Naive thymus-derived CD4-positive, alpha-beta T cell (primary cell): ENCODE measurements around the gene CCDC9B. TPM values are rescaled to one million over a fixed set of nuclear protein-coding genes. Genes with fewer than 3 reads are reported as not detected.

Experiments used
- ATAC-seq: fragments of 150-1000 bp; cut with Tn5 transposase; 2 replicates; pipeline ENCODE4 v1.10.0; 2021; ENCODE audit warnings: mild to moderate bottlenecking, moderate library complexity
- CTCF ChIA-PET: fragments of 350-600 bp; sonication (Branson Sonifier 250); formaldehyde crosslinking; loops from one replicate; lab custom pipeline; 2021; ENCODE audit warnings: antibody characterized with exemption; lab: Charles Lee
- POLR2A ChIA-PET: fragments of 350-600 bp; sonication (Branson Sonifier 250); formaldehyde crosslinking; loops from one replicate; lab custom pipeline; 2021; ENCODE audit warnings: antibody characterized with exemption, inconsistent platforms; lab: Charles Lee
- DNase-seq, 9 donors: peaks; one replicate each; pipeline versions ENCODE4 v3.0.0 to v3.0.0-alpha.2; 2020 to 2022; ENCODE audit warnings: mixed read lengths in 1 of 9
- H3K27ac ChIP-seq: one replicate; pipeline ENCODE4 v1.7.0; 2013; ENCODE audit warnings: mild to moderate bottlenecking, low read depth, low read length, moderate library complexity
- H3K27me3 ChIP-seq, 2 donors: one replicate each; pipeline ENCODE4 v1.7.0; 2013; ENCODE audit warnings: low read length in 2 of 2, mild to moderate bottlenecking in 2 of 2, moderate library complexity in 2 of 2; ENCODE audit not compliant: control insufficient read depth in 2 of 2, insufficient read depth in 2 of 2
- H3K36me3 ChIP-seq, 3 experiments: 1 replicate in 2 of 3; 2 replicates in 1 of 3; pipeline ENCODE4 v1.7.0; 2013; ENCODE audit warnings: low read length in 3 of 3, mild to moderate bottlenecking in 3 of 3, moderate library complexity in 1 of 3; ENCODE audit not compliant: insufficient read depth in 3 of 3, control insufficient read depth in 2 of 3
- H3K4me1 ChIP-seq, 2 donors: one replicate each; pipeline ENCODE4 v1.7.0; 2013; ENCODE audit warnings: low read length in 2 of 2, mild to moderate bottlenecking in 2 of 2, moderate library complexity in 1 of 2; ENCODE audit not compliant: control insufficient read depth in 2 of 2, insufficient read depth in 2 of 2
- H3K4me3 ChIP-seq: 2 replicates; pipeline ENCODE4 v1.7.0; 2013; ENCODE audit warnings: mild to moderate bottlenecking, low read length
- H3K9me3 ChIP-seq, 3 experiments: 1 replicate in 2 of 3; 2 replicates in 1 of 3; pipeline ENCODE4 v1.7.0; 2013; ENCODE audit warnings: low read length in 3 of 3; ENCODE audit not compliant: control insufficient read depth in 2 of 3
- H3K27ac Mint-ChIP-seq, 9 donors: one replicate each; pipeline ENCODE4 v1.8.0; 2020 to 2022; ENCODE audit warnings: mixed read lengths in 9 of 9, mild to moderate bottlenecking in 8 of 9, moderate library complexity in 5 of 9, inconsistent platforms in 2 of 9
- H3K27me3 Mint-ChIP-seq, 5 donors: one replicate each; pipeline ENCODE4 v1.8.0; 2021 to 2022; ENCODE audit warnings: mixed read lengths in 5 of 5, mild to moderate bottlenecking in 1 of 5
- H3K36me3 Mint-ChIP-seq, 5 donors: one replicate each; pipeline ENCODE4 v1.8.0; 2020 to 2022; ENCODE audit warnings: mixed read lengths in 5 of 5, mild to moderate bottlenecking in 3 of 5, inconsistent platforms in 1 of 5
- H3K4me1 Mint-ChIP-seq, 7 donors: one replicate each; pipeline ENCODE4 v1.8.0; 2020 to 2022; ENCODE audit warnings: mixed read lengths in 7 of 7, mild to moderate bottlenecking in 3 of 7, inconsistent platforms in 1 of 7
- H3K4me3 Mint-ChIP-seq, 10 donors: one replicate each; pipeline ENCODE4 v1.8.0; 2020 to 2022; ENCODE audit warnings: mild to moderate bottlenecking in 10 of 10, mixed read lengths in 10 of 10, moderate library complexity in 6 of 10, inconsistent platforms in 2 of 10
- H3K9me3 Mint-ChIP-seq, 11 donors: one replicate each; pipeline ENCODE4 v1.8.0; 2020 to 2022; ENCODE audit warnings: mixed read lengths in 11 of 11, mild to moderate bottlenecking in 4 of 11, inconsistent platforms in 1 of 11, moderate library complexity in 1 of 11
- intact Hi-C, 2 donors: fragments of 100-400 bp; cut with micrococcal nuclease; formaldehyde crosslinking; loops; one replicate each; pipeline ENCODE4 v1.15.1; 2023
- polyA plus RNA-seq, 2 donors: library from polyadenylated mRNA; unstranded; fragments of 300-500 nt; fragmentation: Illumina TruSeq; gene quantifications; one replicate each; pipeline ENCODE4 v1.2.3, GENCODE V29; 2021
- total RNA-seq, 6 experiments: library from RNA in 5 of 6; stranded (reverse) in 5 of 6; gene quantifications; 1 replicate in 5 of 6; 2 replicates in 1 of 6; pipeline ENCODE4 v1.2.3 and lab custom pipeline; 2021 to 2026

CCDC9B gene
- total and polyA plus RNA-seq, 7 experiments from 2014 or later: 0.07 to 2.7 (median 1.4) TPM

DNA sequence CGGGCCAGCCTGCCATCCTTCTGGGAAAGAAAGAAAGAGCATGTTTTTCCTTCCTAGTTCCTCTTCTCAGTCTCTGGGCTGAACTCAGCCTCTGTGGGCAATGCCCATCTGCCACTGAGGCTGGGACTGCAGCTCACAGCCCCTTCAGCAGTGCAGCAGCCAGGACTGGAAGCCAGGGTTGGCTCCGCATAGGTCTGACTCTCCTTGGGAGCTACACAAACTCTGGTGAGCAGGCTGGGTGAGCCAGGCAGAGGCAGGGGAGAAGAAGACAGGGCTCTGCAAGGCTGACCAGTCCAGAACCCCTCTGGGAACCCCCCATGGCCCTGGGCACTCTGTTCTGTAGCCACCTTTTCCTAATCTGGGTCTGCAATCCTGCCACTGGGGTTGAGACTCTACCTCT is 20.9 kb upstream of the CCDC9B start:
- H3K36me3 Mint-ChIP-seq: peaks cover 0 to 11% (median 5%) of the 10 kb centered on the region in 5 donors
- H3K4me1 Mint-ChIP-seq: peaks cover 15 to 32% (median 22%) of the 10 kb centered on the region in 7 donors
- peaks cover 0 to 2% (median 0%) of the 10 kb centered on the region in 11 donors for H3K9me3 Mint-ChIP-seq
- Histone ChIP-seq H3K4me1 (peaks cover 4 to 24% of the 10 kb centered on the region in 2 donors), H3K27me3 (no peaks in the 10 kb centered on the region), H3K36me3 (no peaks in the 10 kb centered on the region), H3K9me3 (no peaks in the 10 kb centered on the region), H3K4me3 (no peak overlapping the region), H3K27ac (no peak overlapping the region)
- DNase-seq (no peak), ATAC-seq (no peak)
- peaks cover 0 to 8% (median 3%) of the 10 kb centered on the region in 5 donors for H3K27me3 Mint-ChIP-seq
- ChIA-PET CTCF (interaction anchor here (1.9 kb wide), 1 partner anchor 8 kb away, joined by 5 read pairs; no protein-coding TSS in a partner anchor), POLR2A (no interaction called here)
- no peak overlapping the region for H3K27ac Mint-ChIP-seq
- intact Hi-C loops: no loop called here
- no peak overlapping the region for H3K4me3 Mint-ChIP-seq

DNA sequence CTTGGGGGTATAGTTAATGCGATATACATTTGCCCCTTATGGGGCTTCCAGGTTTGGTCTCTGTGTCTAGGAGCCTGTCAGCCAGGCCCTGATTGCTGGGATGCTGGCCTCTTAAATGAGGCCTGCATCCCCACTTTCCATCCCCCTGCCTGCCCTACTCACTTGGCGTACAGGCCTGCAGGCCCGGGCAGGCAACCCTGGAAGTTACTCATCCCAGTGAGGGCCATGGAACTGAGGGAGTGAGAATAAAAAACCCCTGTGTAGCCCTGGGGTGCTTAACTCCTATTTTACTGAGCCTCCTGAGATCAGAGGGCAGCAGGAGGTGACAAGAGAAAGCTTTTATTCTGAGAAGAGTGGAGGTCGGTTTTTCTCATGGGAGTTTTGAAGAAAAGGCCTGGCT is 19.3 kb upstream of the CCDC9B start:
- Mint-ChIP-seq H3K4me3 (peak overlapping the region in 1 of 10 donors; percentile 62), H3K9me3 (peaks cover 0 to 2% (median 0%) of the 10 kb centered on the region in 11 donors), H3K27me3 (peaks cover 0 to 19% (median 9%) of the 10 kb centered on the region in 5 donors), H3K36me3 (peaks cover 0 to 11% (median 5%) of the 10 kb centered on the region in 5 donors), H3K4me1 (peaks cover 7 to 19% (median 15%) of the 10 kb centered on the region in 7 donors), H3K27ac (no peak overlapping the region)
- H3K27me3 ChIP-seq: no peaks in the 10 kb centered on the region
- no peaks in the 10 kb centered on the region for H3K9me3 ChIP-seq
- no peak overlapping the region for H3K4me3 ChIP-seq
- H3K27ac ChIP-seq: no peak overlapping the region
- ChIA-PET POLR2A (no interaction called here), CTCF (interaction anchor here (1.4 to 1.9 kb wide), 2 partner anchors 9 to 22 kb away, joined by 3 to 5 read pairs; no protein-coding TSS in a partner anchor)
- peaks cover 0 to 12% of the 10 kb centered on the region in 2 donors for H3K4me1 ChIP-seq
- DNase-seq: no peak
- no peaks in the 10 kb centered on the region for H3K36me3 ChIP-seq
- ATAC-seq: no peak
- intact Hi-C loops: no loop called here

DNA sequence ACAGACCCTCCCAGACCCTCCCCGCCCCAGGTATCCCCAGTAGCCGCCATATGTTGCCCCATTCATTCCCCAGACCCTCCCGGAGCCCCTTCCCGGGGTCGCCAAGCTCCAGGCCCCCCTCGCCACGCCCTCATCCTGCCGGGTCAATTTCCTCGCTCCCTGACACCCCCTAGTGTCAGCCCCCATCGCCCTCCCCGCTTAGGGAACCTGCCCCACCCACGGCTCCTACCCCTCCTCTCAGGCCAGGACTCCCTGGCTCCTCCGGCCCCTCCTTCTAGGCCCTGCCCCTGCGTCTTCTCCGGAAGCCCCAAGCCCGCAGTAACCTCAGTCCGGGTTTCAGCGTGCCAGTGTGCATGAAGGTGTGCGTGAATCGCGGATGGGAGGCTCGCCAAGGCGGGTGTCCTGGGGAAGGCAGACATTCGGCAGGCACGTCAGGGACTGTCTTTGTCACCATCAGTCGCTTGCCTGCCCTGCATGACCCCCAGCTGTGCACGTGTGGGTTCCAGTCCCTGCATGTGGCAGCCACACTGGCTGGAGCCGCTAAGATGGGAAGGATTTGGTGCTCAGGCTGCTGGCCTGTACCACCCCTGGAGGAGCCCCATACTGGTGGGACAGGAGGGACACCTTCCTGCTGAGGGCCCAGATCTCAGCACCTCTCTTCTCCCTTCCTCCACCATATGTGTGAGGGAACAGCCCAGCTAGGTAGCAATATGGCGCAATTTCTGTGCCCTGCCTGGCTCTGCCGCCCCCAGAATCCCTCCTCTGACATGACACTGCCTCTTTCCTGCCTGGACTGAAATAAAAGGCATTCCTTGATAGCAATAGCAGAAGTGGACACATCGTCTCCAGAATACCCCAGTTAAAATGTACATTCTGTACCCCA is 18.0 kb upstream of the CCDC9B start:
- H3K27ac Mint-ChIP-seq: peak overlapping the region in 2 of 9 donors; percentile 38 to 48

DNA sequence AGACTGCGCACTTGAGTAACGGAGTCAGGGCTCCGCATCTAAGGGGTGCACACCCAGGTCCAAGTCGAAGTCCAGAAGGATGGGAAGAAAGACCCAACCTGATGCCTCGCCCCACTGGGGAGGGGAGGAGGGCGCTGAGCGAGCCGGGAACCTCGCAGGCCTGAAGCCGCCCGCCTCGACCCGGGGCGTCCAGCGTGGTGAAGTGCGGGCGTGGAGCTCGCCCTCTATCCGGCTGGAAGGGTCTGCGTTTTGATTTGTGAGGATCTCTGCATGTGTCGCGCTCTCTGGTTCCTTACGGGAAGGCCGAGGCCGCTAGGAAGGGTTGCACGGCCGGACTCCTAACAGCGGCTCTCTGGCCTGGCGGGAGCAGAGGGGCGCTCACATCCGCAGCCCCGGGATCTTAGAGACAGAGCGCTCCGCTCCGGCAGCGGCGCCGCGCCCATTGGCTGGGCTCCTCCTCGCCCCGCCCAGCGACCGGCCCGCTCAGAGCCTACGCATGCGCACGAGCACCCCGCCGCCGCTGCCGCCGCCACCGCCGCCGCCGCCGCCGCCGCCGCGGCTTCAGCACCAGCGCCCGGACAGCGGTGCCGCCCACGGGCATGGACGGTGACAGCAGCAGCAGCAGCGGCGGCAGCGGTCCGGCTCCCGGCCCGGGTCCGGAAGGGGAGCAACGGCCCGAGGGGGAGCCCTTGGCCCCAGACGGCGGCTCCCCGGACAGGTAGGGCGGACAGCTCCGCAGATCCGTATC is 17.2 kb upstream of the CCDC9B start, which contains the start of gene DISP2:
Gene DISP2 (plus strand): TSS at position 497 of the 748 bp plus-strand sequence. CDS start 103 bp downstream, at position 600.
- Mint-ChIP-seq H3K4me1 (peaks cover 7 to 15% (median 13%) of the 10 kb centered on the region in 7 donors), H3K9me3 (peaks cover 0 to 2% (median 0%) of the 10 kb centered on the region in 11 donors), H3K4me3 (peak within 1 kb of the TSS; percentile 75 to 90 (median 83)), H3K36me3 (peaks cover 0 to 11% (median 5%) of the 10 kb centered on the region in 5 donors), H3K27ac (peak within 1 kb of the TSS in 2 of 9 donors; percentile 38 to 48), H3K27me3 (peaks cover 0 to 30% (median 9%) of the 10 kb centered on the region in 5 donors)
- Histone ChIP-seq H3K4me3 (peak within 1 kb of the TSS; percentile 63), H3K9me3 (no peaks in the 10 kb centered on the region), H3K36me3 (no peaks in the 10 kb centered on the region), H3K27me3 (no peaks in the 10 kb centered on the region), H3K4me1 (peaks cover 0 to 12% of the 10 kb centered on the region in 2 donors), H3K27ac (no peak within 1 kb of the TSS)
- peak; percentile 80 to 97 (median 91) for DNase-seq
- ATAC-seq: peak; percentile 94
- ChIA-PET CTCF (no interaction called here), POLR2A (interaction anchor here (1.4 kb wide), 1 partner anchor 10 kb away, joined by 5 read pairs; no protein-coding TSS in a partner anchor)
- intact Hi-C loops: loop anchor here (1.0 to 5.0 kb wide), 9 partner anchors 10 to 207 kb away; partner anchors contain the start of genes KNSTRN (in 2 of the 2), BAHD1 (in 1 of the 2), CCDC32 (in 1 of the 2) and INAFM2 (in 1 of the 2)

More for the DNA sequence above, 18.0 kb upstream of the CCDC9B start:
- Histone ChIP-seq H3K27ac (no peak overlapping the region), H3K36me3 (no peaks in the 10 kb centered on the region), H3K4me3 (peak overlapping the region; percentile 46), H3K4me1 (peaks cover 0 to 12% of the 10 kb centered on the region in 2 donors), H3K9me3 (no peaks in the 10 kb centered on the region), H3K27me3 (no peaks in the 10 kb centered on the region)
- intact Hi-C loops: loop anchor here (1.0 to 5.0 kb wide), 9 partner anchors 10 to 206 kb away; partner anchors contain the start of genes KNSTRN (in 2 of the 2), BAHD1 (in 1 of the 2), CCDC32 (in 1 of the 2) and INAFM2 (in 1 of the 2)
- peaks cover 7 to 18% (median 15%) of the 10 kb centered on the region in 7 donors for H3K4me1 Mint-ChIP-seq
- ChIA-PET POLR2A (no interaction called here), CTCF (no interaction called here)
- H3K4me3 Mint-ChIP-seq: peak overlapping the region; percentile 62 to 90 (median 78)
- DNase-seq: peak in 2 of 9 donors; percentile 11 to 46
- ATAC-seq: no peak
- peaks cover 0 to 23% (median 9%) of the 10 kb centered on the region in 5 donors for H3K27me3 Mint-ChIP-seq
- H3K36me3 Mint-ChIP-seq: peaks cover 0 to 11% (median 5%) of the 10 kb centered on the region in 5 donors
- H3K9me3 Mint-ChIP-seq: peaks cover 0 to 2% (median 0%) of the 10 kb centered on the region in 11 donors

DNA sequence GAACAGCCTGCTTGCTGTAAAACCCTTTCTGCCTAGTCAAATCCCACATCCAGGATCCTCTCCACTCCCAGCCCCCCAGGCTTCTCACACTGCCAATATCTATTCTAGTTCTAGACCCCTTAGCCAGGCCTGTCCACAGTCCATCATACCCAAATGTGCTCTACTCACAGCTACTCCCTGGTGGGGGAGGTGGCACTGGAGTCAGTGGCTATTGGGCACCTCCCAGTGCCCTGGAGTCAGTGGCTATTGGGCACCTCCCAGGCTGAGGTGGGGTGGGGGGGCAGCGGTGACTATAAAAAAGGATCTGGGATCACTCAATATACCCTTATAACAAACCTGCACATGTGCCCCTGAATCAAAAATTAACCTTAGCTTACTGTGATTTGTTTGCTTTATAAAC is 16.5 kb upstream of the CCDC9B start:
- Histone ChIP-seq H3K27me3 (no peaks in the 10 kb centered on the region), H3K27ac (no peak overlapping the region), H3K4me3 (no peak overlapping the region), H3K4me1 (peaks cover 0 to 12% of the 10 kb centered on the region in 2 donors), H3K36me3 (no peaks in the 10 kb centered on the region), H3K9me3 (no peaks in the 10 kb centered on the region)
- H3K4me1 Mint-ChIP-seq: peaks cover 7 to 12% (median 8%) of the 10 kb centered on the region in 7 donors
- peaks cover 0 to 6% (median under 1%) of the 10 kb centered on the region in 5 donors for H3K36me3 Mint-ChIP-seq
- ATAC-seq: no peak
- H3K27ac Mint-ChIP-seq: no peak overlapping the region
- intact Hi-C loops: loop anchor here in 1 of 2 donors (5.0 kb wide), 1 partner anchor 50 kb away; the partner anchor contains the start of gene PLCB2
- peaks cover 0 to 2% (median 0%) of the 10 kb centered on the region in 11 donors for H3K9me3 Mint-ChIP-seq
- no peak for DNase-seq
- CTCF ChIA-PET: no interaction called here
- POLR2A ChIA-PET: interaction anchor here (1.4 kb wide), 1 partner anchor 10 kb away, joined by 5 read pairs; no protein-coding TSS in a partner anchor
- peak overlapping the region; percentile 4 to 84 (median 82) for H3K4me3 Mint-ChIP-seq
- H3K27me3 Mint-ChIP-seq: peaks cover 0 to 34% (median 9%) of the 10 kb centered on the region in 5 donors
